Muscle of back (tissue), 11 donors: ENCODE data around the gene ATP8B4. TPM values are rescaled to one million over a fixed set of nuclear protein-coding genes. Genes with fewer than 3 reads are reported as not detected.
"Not testable (repeated sequence)": the region's sequence is repeated elsewhere in the genome, so short reads cannot be mapped to it uniquely, and the experiment has no call there.

Experiments used
- DNase-seq, 3 donors: peaks; one replicate each; pipeline versions ENCODE4 v3.0.0 to v3.0.0-alpha.2; 2013
- polyA plus RNA-seq, 10 donors: library from polyadenylated mRNA; unstranded; fragments of 120-200 nt; gene quantifications; one replicate each; pipeline ENCODE4 v1.2.1, GENCODE V29; 2013; ENCODE audit not compliant: insufficient read length in 10 of 10

Gene ATP8B4
- polyA plus RNA-seq, 10 donors: 1.6 to 4.0 (median 3.0) TPM

GRCh38 chr15:50108461-50108860 lies 10.6 kb downstream of the ATP8B4 start:
- DNase-seq: no peak

GRCh38 chr15:50107591-50108408 lies 11.2 kb downstream of the ATP8B4 start:
- DNase-seq: peak in 1 of 3 donors; percentile 36

- no peak for DNase-seq
Observed at GRCh38 chr15:50107157-50107556, 11.9 kb downstream of the ATP8B4 start.

- DNase-seq: no peak
Observed at GRCh38 chr15:50106457-50106856, 12.6 kb downstream of the ATP8B4 start.

- no peak for DNase-seq
Observed at GRCh38 chr15:50100486-50100885, 18.5 kb downstream of the ATP8B4 start.

- DNase-seq: no peak
Observed at GRCh38 chr15:50098545-50098944, 20.5 kb downstream of the ATP8B4 start.

GRCh38 chr15:50095938-50096821 lies 22.9 kb downstream of the ATP8B4 start:
- no peak for DNase-seq

- not testable (repeated sequence) for DNase-seq
Observed at GRCh38 chr15:50089386-50089785, 29.6 kb downstream of the ATP8B4 start.

GRCh38 chr15:50084932-50085331 lies 34.1 kb downstream of the ATP8B4 start:
- no peak for DNase-seq

- peak in 1 of 3 donors; percentile 37 for DNase-seq
Observed at GRCh38 chr15:50083424-50084025, 35.5 kb downstream of the ATP8B4 start.

GRCh38 chr15:50082066-50082465 lies 37.0 kb downstream of the ATP8B4 start:
- peak; percentile 74 to 89 (median 79) for DNase-seq

GRCh38 chr15:50077651-50078050 lies 41.4 kb downstream of the ATP8B4 start:
- peak in 2 of 3 donors; percentile 29 to 58 for DNase-seq

- peak; percentile 50 to 82 (median 57) for DNase-seq
Observed at GRCh38 chr15:50077176-50077575, 41.9 kb downstream of the ATP8B4 start.

- no peak for DNase-seq
Observed at GRCh38 chr15:50075319-50075718, 43.7 kb downstream of the ATP8B4 start.

GRCh38 chr15:50071551-50072258 lies 47.3 kb downstream of the ATP8B4 start:
- DNase-seq: no peak

GRCh38 chr15:50068016-50068415 lies 51.0 kb downstream of the ATP8B4 start:
- DNase-seq: no peak

- no peak for DNase-seq
Observed at GRCh38 chr15:50067254-50067653, 51.8 kb downstream of the ATP8B4 start.

- no peak for DNase-seq
Observed at GRCh38 chr15:50066666-50067065, 52.4 kb downstream of the ATP8B4 start.

- DNase-seq: peak in 1 of 3 donors; percentile 52
Observed at GRCh38 chr15:50066202-50066601, 52.8 kb downstream of the ATP8B4 start.

GRCh38 chr15:50065279-50065678 lies 53.8 kb downstream of the ATP8B4 start:
- DNase-seq: no peak

GRCh38 chr15:50064673-50065072 lies 54.4 kb downstream of the ATP8B4 start:
- no peak for DNase-seq

GRCh38 chr15:50063226-50063625 lies 55.8 kb downstream of the ATP8B4 start:
- no peak for DNase-seq
